Gastroesophageal sphincter (tissue), 3 donors: ENCODE measurements around the gene CIB4.

Experiments used
- CTCF ChIP-seq, 4 experiments: fragments of 200-600 bp in 2 of 4; fragments of 450-650 bp in 2 of 4; sonication (generic) in 1 of 4; IDR thresholded peaks; one replicate each; pipeline ENCODE4 v1.5.1; 2017 to 2019; ENCODE audit warnings: antibody characterized with exemption in 4 of 4, mild to moderate bottlenecking in 2 of 4, moderate library complexity in 2 of 4
- POLR2A ChIP-seq, 2 donors: fragments of 450-650 bp; IDR thresholded peaks; one replicate each; pipeline ENCODE4 v1.6.1; 2017; ENCODE audit warnings: antibody characterized with exemption in 2 of 2, mild to moderate bottlenecking in 2 of 2, moderate library complexity in 1 of 2

- TF ChIP-seq CTCF (IDR thresholded peaks at IDR 0.05) (no peak), POLR2A (IDR thresholded peaks at IDR 0.05) (no peak)
Measured at GRCh38 chr2:26674771-26675170, 33.6 kb upstream of the CIB4 start.
